H1 (cell line): ENCODE data around the gene BATF3. TPM values are rescaled to one million over a fixed set of nuclear protein-coding genes. Genes with fewer than 3 reads are reported as not detected.

Experiments used
- ASH2L ChIP-seq: fragments of 200-600, 300-600 bp; sonication (generic); IDR thresholded peaks from one replicate; pipeline ENCODE4 v1.7.1; 2017; ENCODE audit warnings: low read length
- PHF8 ChIP-seq: fragments of 200-600 bp; sonication (generic); conservative IDR thresholded peaks from 2 replicates; pipeline ENCODE4 v1.7.1; 2012; ENCODE audit warnings: low read depth, mild to moderate bottlenecking, inconsistent platforms, low read length, moderate library complexity
- POLR2AphosphoS5 ChIP-seq: IDR thresholded peaks from 2 replicates; pipeline ENCODE4 v1.6.1; 2011; ENCODE audit warnings: low read depth, low read length
- polyA plus RNA-seq, 7 experiments: library from polyadenylated mRNA; depleted of rRNA in 3 of 7; stranded (reverse) in 5 of 7; unstranded in 2 of 7; fragments of >200 nt in 5 of 7; fragments of 200-250 nt in 2 of 7; gene quantifications; 1 replicate in 5 of 7; 2 replicates in 1 of 7; 4 replicates in 1 of 7; pipeline versions ENCODE4 v1.2.1 to v1.2.3, GENCODE V29; 2011 to 2013; ENCODE audit warnings: missing spikeins in 2 of 7, mixed read lengths in 2 of 7
- total RNA-seq: library from RNA; stranded (reverse); fragmentation: NEBNext Ultra II Directional; extraction: Animal tissue kit (Norgen Biotek cat#: 25700); gene quantifications from 2 replicates; pipeline ENCODE4 v1.2.1, GENCODE V29; 2021

Gene BATF3
- total and polyA plus RNA-seq, 2 of the 8 experiments (the other 6 are each of a cell fraction or from before 2014, with no cell fraction given), result 6.3 TPM

DNA sequence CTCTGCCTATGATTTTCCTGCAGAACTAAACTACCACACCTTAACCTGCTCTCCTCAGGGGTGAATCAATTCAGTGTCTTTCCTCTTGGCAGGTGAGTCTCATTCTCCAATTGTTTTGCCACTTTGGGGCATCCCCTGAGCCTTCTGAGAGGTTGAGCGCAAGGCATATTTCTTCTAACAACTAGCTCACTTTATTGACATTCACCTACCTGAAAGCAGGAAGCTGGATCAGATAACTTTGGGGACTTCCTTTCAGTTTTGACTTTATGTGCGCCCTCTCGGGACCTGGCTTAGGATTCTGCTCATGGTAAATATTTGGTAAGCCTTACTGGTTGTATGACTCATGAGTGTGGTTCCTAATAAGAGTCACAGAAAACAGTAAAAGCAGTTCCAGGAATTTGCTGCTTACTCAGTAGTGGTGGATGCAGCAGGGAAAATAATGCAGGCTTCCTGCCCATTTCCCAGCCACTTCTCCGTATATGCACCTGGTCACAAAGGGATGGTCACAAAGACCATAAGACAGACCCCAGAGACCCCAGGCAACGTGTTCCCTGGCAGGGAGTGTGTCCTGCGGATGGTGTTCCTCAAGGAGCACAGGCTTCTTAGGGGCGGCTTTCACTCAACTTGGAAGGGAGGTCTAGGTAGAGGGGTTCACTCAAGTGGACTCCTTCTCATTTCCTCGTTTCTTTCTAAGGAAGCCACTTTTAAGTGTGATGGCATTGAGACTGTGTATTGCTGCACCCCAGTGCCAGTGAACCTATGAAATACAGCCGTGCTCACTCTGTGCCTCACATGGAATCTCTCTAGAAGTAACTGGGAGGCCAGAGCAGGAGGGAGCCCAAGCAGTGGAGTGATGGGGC is 22.0 kb upstream of the BATF3 start (continued):
- TF ChIP-seq PHF8, result no peak
- TF ChIP-seq POLR2AphosphoS5, result no peak
- no peak for TF ChIP-seq ASH2L
